GM12878 (cell line): ENCODE data around the gene SCD5. TPM values are rescaled to one million over a fixed set of nuclear protein-coding genes. Genes with fewer than 3 reads are reported as not detected.

Source experiments
- ATAC-seq: fragments of 200-7000 bp; cut with Tn5 transposase; 3 replicates; pipeline ENCODE4 v1.9.1; 2020; ENCODE audit warnings: mild to moderate bottlenecking, moderate library complexity
- BruUV-seq: library from RNA; stranded (reverse); fragments of 400-500 nt; replicated peaks from 2 replicates; lab custom pipeline; 2021; lab: Mats Ljungman, UMichigan
- CTCF ChIA-PET: fragments of 300-600 bp; sonication (Branson Sonifier 250); formaldehyde crosslinking; extraction: SDS; loops from one replicate; lab custom pipeline; 2021; ENCODE audit warnings: inconsistent platforms; lab: Yijun Ruan, JAX
- POLR2A ChIA-PET: fragments of 350-600 bp; formaldehyde crosslinking; extraction: SDS; loops from one replicate; lab custom pipeline; 2021; ENCODE audit warnings: inconsistent platforms; lab: Charles Lee
- RAD21 ChIA-PET: fragments of 300-600 bp; sonication (Branson Sonifier 250); formaldehyde crosslinking; loops from one replicate; lab custom pipeline; 2023; ENCODE audit warnings: antibody characterized with exemption; ENCODE audit not compliant: unreplicated experiment; lab: Charles Lee
- SMC1A ChIA-PET: fragments of 300-600 bp; sonication (Branson Sonifier 250); formaldehyde crosslinking; loops from one replicate; lab custom pipeline; 2023; ENCODE audit not compliant: unreplicated experiment, uncharacterized antibody; lab: Charles Lee
- DNase-seq: peaks from one replicate; pipeline ENCODE4 v3.0.0-alpha.2; 2011; ENCODE audit warnings: low read depth, low spot score
- FAIRE-seq: peaks from 3 replicates; lab custom pipeline; 2011; peaks lifted over from hg19 to GRCh38; lab: Jason Lieb, UNC
- H2AFZ ChIP-seq: 2 replicates; pipeline ENCODE4 v1.6.0; 2011; ENCODE audit warnings: low read depth, low read length, control low read depth; ENCODE audit not compliant: control insufficient read depth
- H3K27ac ChIP-seq: 2 replicates; pipeline ENCODE4 v1.5.1; 2011; ENCODE audit warnings: control low read depth; ENCODE audit not compliant: control insufficient read depth, insufficient read depth
- H3K27me3 ChIP-seq, 2 experiments: replicated peaks in 1 of 2; 2 replicates each; pipeline versions ENCODE4 v1.6.0 to v1.6.1; 2011; ENCODE audit warnings: low read length in 1 of 2; ENCODE audit not compliant: control insufficient read depth in 2 of 2, insufficient read depth in 2 of 2
- H3K36me3 ChIP-seq, 2 experiments: 2 replicates each; pipeline ENCODE4 v1.5.1; 2011; ENCODE audit warnings: low read length in 1 of 2; ENCODE audit not compliant: control insufficient read depth in 2 of 2, insufficient read depth in 2 of 2
- H3K4me1 ChIP-seq: 2 replicates; pipeline ENCODE4 v1.6.1; 2011; ENCODE audit warnings: mild to moderate bottlenecking, low read length, moderate library complexity, mixed read lengths; ENCODE audit not compliant: control insufficient read depth, insufficient read depth
- H3K4me2 ChIP-seq: 2 replicates; pipeline ENCODE4 v1.6.0; 2011; ENCODE audit warnings: control low read depth; ENCODE audit not compliant: control insufficient read depth, insufficient read depth
- H3K4me3 ChIP-seq: fragments of 200-600 bp; sonication (generic); 2 replicates; pipeline ENCODE4 v1.5.1; 2016
- H3K79me2 ChIP-seq: 2 replicates; pipeline ENCODE4 v1.6.0; 2011; ENCODE audit warnings: low read length; ENCODE audit not compliant: control insufficient read depth, insufficient read depth
- H3K9ac ChIP-seq: 2 replicates; pipeline ENCODE4 v1.8.0; 2011; ENCODE audit warnings: low read length, control low read depth, mixed read lengths; ENCODE audit not compliant: control insufficient read depth, insufficient read depth
- H3K9me3 ChIP-seq: replicated peaks from 3 replicates; pipeline ENCODE4 v1.5.1; 2011; ENCODE audit warnings: mild to moderate bottlenecking, low read length; ENCODE audit not compliant: control insufficient read depth, insufficient read depth
- H4K20me1 ChIP-seq: 2 replicates; pipeline ENCODE4 v1.6.0; 2011; ENCODE audit not compliant: control insufficient read depth, insufficient read depth
- CBFB ChIP-seq: IDR thresholded peaks from 2 replicates; pipeline ENCODE4 v1.6.1; 2016; ENCODE audit warnings: antibody characterized with exemption, low read depth
- ESRRA ChIP-seq: IDR thresholded peaks from 2 replicates; pipeline ENCODE4 v1.6.1; 2012; ENCODE audit warnings: mild to moderate bottlenecking, low read length, improper control_type of control experiment
- GABPA ChIP-seq: IDR thresholded peaks from 2 replicates; pipeline ENCODE4 v1.6.1; 2014; ENCODE audit warnings: antibody characterized with exemption, low read depth, mild to moderate bottlenecking, inconsistent platforms
- MTA2 ChIP-seq: fragments of 450-650 bp; IDR thresholded peaks from 2 replicates; pipeline ENCODE4 v1.6.1; 2016; ENCODE audit warnings: low read depth, mild to moderate bottlenecking, moderate library complexity
- NR2F1 ChIP-seq: fragments of 450-650 bp; conservative IDR thresholded peaks from 2 replicates; pipeline ENCODE4 v1.6.1; 2017; ENCODE audit warnings: mild to moderate bottlenecking
- RBBP5 ChIP-seq: fragments of 200-600 bp; sonication (generic); conservative IDR thresholded peaks from 2 replicates; pipeline ENCODE4 v1.6.1; 2016
- SIX5 ChIP-seq: IDR thresholded peaks from 2 replicates; pipeline ENCODE4 v1.6.1; 2011; ENCODE audit warnings: mild to moderate bottlenecking, low read depth, low read length, moderate library complexity; ENCODE audit not compliant: severe bottlenecking
- SMAD1 ChIP-seq: fragments of 450-650 bp; IDR thresholded peaks from 2 replicates; pipeline ENCODE4 v1.6.1; 2018; ENCODE audit warnings: mild to moderate bottlenecking, low read depth; ENCODE audit not compliant: partially characterized antibody
- TCF12 ChIP-seq: IDR thresholded peaks from 2 replicates; pipeline ENCODE4 v1.6.1; 2011; ENCODE audit warnings: low read depth, mild to moderate bottlenecking, low read length
- ZBTB4 ChIP-seq: fragments of 450-650 bp; formaldehyde crosslinking; IDR thresholded peaks from 2 replicates; pipeline ENCODE4 v1.4.0; 2022; ENCODE audit warnings: mild to moderate bottlenecking, moderate library complexity
- ZNF217 ChIP-seq: fragments of 450-650 bp; IDR thresholded peaks from 2 replicates; pipeline ENCODE4 v1.6.1; 2017; ENCODE audit warnings: antibody characterized with exemption, mild to moderate bottlenecking
- WGBS: methylation state at CpG from one replicate; pipeline ENCODE4 v1.1.6; 2016; ENCODE audit warnings: low lambda C conversion rate; ENCODE audit not compliant: insufficient replicate concordance, insufficient coverage; ENCODE audit errors: missing lambda C conversion rate; 5-methylcytosine and 5-hydroxymethylcytosine counted together
- in situ Hi-C: fragments of 300-500 bp; cut with MboI; formaldehyde crosslinking; loops from 9 replicates; pipeline ENCODE4 v1.14.3; 2018; ENCODE audit warnings: mixed read lengths
- intact Hi-C: fragments of 100-400 bp; cut with micrococcal nuclease; formaldehyde crosslinking; loops from one replicate; pipeline ENCODE4 v1.14.2; 2022; ENCODE audit not compliant: unreplicated experiment
- polyA plus RNA-seq, 11 experiments: library from polyadenylated mRNA; depleted of rRNA in 4 of 11; unstranded in 6 of 11; stranded (reverse) in 5 of 11; fragments of >200 nt; fragmentation: Nextera tagmentation in 4 of 11; fragmentation: Illumina TruSeq in 1 of 11; extraction: Ambion mirVana in 4 of 11; extraction: Trizol in 1 of 11; gene quantifications; 1 replicate in 1 of 11; 2 replicates in 10 of 11; pipeline versions ENCODE4 v1.2.1 to v1.2.3, GENCODE V29; 2011 to 2016; ENCODE audit warnings: inconsistent platforms in 2 of 11, missing spikeins in 2 of 11, low read depth in 1 of 11
- total RNA-seq, 4 experiments: library from RNA; depleted of rRNA in 3 of 4; stranded (reverse); fragments of >200 nt in 3 of 4; fragmentation: Illumina TruSeq in 1 of 4; extraction: Trizol in 1 of 4; gene quantifications; 2 replicates each; pipeline versions ENCODE4 v1.2.1 to v1.2.3, GENCODE V29; 2013 to 2021
- TF ChIP-seq, protein P1 (sequence below): IDR thresholded peaks from 2 replicates; pipeline ENCODE4 v1.6.1; 2012; ENCODE audit warnings: low read depth, low read length, improper control_type of control experiment
- TF ChIP-seq, protein P2 (sequence below): IDR thresholded peaks from 2 replicates; pipeline ENCODE4 v1.6.1; 2012; ENCODE audit warnings: low read length, inconsistent platforms

SCD5 gene
- total and polyA plus RNA-seq, 10 of the 15 experiments (the other 5 are each of a cell fraction or from before 2014, with no cell fraction given) = 2.4 to 15.0 (median 4.2) TPM

DNA sequence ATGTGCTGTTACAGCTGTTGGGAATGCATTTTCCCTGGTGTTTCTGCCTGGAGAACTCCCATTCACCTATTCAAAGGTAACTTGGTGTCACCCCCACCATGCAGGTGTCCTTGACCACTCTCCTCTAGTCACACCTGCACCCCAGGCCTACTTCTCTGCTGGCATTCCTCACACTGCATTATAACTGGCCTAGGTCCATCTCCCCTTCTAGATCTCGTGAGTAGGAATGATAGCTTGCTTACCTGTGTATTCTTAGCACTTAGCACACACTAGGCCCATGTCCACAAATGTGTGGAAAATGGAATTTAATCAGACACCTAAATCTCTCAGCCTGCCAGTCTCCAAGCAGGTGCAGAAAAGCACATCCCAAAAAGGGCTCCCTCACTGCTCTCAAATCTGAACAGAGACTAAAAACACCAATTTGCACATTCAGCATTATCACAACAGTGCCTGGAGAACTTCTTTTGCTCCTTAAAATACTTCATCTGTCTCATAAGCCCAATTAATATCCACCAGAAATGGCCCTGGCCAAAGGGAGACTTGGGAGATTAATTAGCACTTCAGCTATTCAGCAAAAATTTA lies 18.3 kb downstream of the SCD5 start:
- Histone ChIP-seq H3K4me3 (no peak overlapping the region), H3K36me3 (no peaks in the 10 kb centered on the region), H3K4me1 (peaks cover 15% of the 10 kb centered on the region), H3K9ac (no peak overlapping the region), H2AFZ (peak overlapping the region; percentile 6; the same call in 1 of the 2 replicates), H4K20me1 (no peaks in the 10 kb centered on the region), H3K27me3 (no peaks in the 10 kb centered on the region), H3K79me2 (no peaks in the 10 kb centered on the region), H3K9me3 (no peaks in the 10 kb centered on the region), H3K27ac (no peak overlapping the region), H3K4me2 (no peak overlapping the region)
- intact Hi-C loops = no loop called here
- no peak for FAIRE-seq
- WGBS = 0% methylated on average over 1 of the region's 1 CpG
- ChIA-PET POLR2A (no interaction called here), CTCF (no interaction called here), SMC1A (no interaction called here), RAD21 (no interaction called here)
- BruUV-seq = no TSS peak
- no peak for DNase-seq
- TF ChIP-seq CBFB (no peak), SIX5 (no peak), MTA2 (no peak), GABPA (no peak), SMAD1 (no peak), RBBP5 (no peak), ZNF217 (no peak), ESRRA (no peak), TCF12 (no peak), ZBTB4 (CRISPR knock-in tag) (no peak), NR2F1 (no peak)
- TF ChIP-seq, protein P1, sequence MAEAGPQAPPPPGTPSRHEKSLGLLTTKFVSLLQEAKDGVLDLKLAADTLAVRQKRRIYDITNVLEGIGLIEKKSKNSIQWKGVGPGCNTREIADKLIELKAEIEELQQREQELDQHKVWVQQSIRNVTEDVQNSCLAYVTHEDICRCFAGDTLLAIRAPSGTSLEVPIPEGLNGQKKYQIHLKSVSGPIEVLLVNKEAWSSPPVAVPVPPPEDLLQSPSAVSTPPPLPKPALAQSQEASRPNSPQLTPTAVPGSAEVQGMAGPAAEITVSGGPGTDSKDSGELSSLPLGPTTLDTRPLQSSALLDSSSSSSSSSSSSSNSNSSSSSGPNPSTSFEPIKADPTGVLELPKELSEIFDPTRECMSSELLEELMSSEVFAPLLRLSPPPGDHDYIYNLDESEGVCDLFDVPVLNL = no peak
- TF ChIP-seq, protein P2, sequence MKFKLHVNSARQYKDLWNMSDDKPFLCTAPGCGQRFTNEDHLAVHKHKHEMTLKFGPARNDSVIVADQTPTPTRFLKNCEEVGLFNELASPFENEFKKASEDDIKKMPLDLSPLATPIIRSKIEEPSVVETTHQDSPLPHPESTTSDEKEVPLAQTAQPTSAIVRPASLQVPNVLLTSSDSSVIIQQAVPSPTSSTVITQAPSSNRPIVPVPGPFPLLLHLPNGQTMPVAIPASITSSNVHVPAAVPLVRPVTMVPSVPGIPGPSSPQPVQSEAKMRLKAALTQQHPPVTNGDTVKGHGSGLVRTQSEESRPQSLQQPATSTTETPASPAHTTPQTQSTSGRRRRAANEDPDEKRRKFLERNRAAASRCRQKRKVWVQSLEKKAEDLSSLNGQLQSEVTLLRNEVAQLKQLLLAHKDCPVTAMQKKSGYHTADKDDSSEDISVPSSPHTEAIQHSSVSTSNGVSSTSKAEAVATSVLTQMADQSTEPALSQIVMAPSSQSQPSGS = no peak
- ATAC-seq = peak; percentile 13; the same call in 2 of the 3 replicates
- in situ Hi-C loops = no loop called here
